Stimulated activated CD4-positive, alpha-beta T cell treated with anti-CD3 and anti-CD28 coated beads, Interleukin-12 subunit alpha, Interleukin-12 subunit beta, amount 100 ng/mL, for 4 hours (primary cell): ENCODE data around the gene PLA2G4B.

Experiments
- DNase-seq: peaks from one replicate; pipeline ENCODE4 v3.0.0-alpha.2; 2020

The PLA2G4B gene

GRCh38 chr15:41838400-41838897, at the start of gene PLA2G4B:
Gene PLA2G4B, plus strand, starts transcription at chr15:41838847. Its CDS starts 67 bp downstream, at chr15:41838914.
- DNase-seq = no peak

- no peak for DNase-seq
Measured at GRCh38 chr15:41789236-41789635, 49.4 kb upstream of the PLA2G4B start.

GRCh38 chr15:41789662-41790061, 49.0 kb upstream of the PLA2G4B start:
- no peak for DNase-seq

- no peak for DNase-seq
Measured at GRCh38 chr15:41790169-41790568, 48.5 kb upstream of the PLA2G4B start.

- no peak for DNase-seq
Measured at GRCh38 chr15:41790756-41791546, 47.7 kb upstream of the PLA2G4B start.

GRCh38 chr15:41791547-41791937, 47.1 kb upstream of the PLA2G4B start:
- no peak for DNase-seq

- DNase-seq = no peak
Measured at GRCh38 chr15:41792000-41792637, 46.5 kb upstream of the PLA2G4B start.

GRCh38 chr15:41794081-41794480, 44.6 kb upstream of the PLA2G4B start:
- no peak for DNase-seq

GRCh38 chr15:41795996-41796856, 42.4 kb upstream of the PLA2G4B start:
- no peak for DNase-seq

- DNase-seq = no peak
Measured at GRCh38 chr15:41797201-41797944, 41.3 kb upstream of the PLA2G4B start.

- no peak for DNase-seq
Measured at GRCh38 chr15:41798607-41799487, 39.8 kb upstream of the PLA2G4B start.

- no peak for DNase-seq
Measured at GRCh38 chr15:41799488-41799805, 39.2 kb upstream of the PLA2G4B start.

- no peak for DNase-seq
Measured at GRCh38 chr15:41801185-41801584, 37.5 kb upstream of the PLA2G4B start.

- no peak for DNase-seq
Measured at GRCh38 chr15:41801850-41802455, 36.7 kb upstream of the PLA2G4B start.

GRCh38 chr15:41804361-41804760, 34.3 kb upstream of the PLA2G4B start:
- no peak for DNase-seq

- no peak for DNase-seq
Measured at GRCh38 chr15:41804916-41805666, 33.6 kb upstream of the PLA2G4B start.

GRCh38 chr15:41805711-41806110, 32.9 kb upstream of the PLA2G4B start:
- no peak for DNase-seq

- no peak for DNase-seq
Measured at GRCh38 chr15:41806291-41807181, 32.1 kb upstream of the PLA2G4B start.

- no peak for DNase-seq
Measured at GRCh38 chr15:41809121-41809520, 29.5 kb upstream of the PLA2G4B start.
